K562 (cell line): ENCODE results near the gene GNRH2. TPM values are rescaled to one million over a fixed set of nuclear protein-coding genes. Genes with fewer than 3 reads are reported as not detected.

ENCODE experiments used
- ATAC-seq: fragments of 200-7000 bp; cut with Tn5 transposase; 3 replicates; pipeline ENCODE4 v1.9.1; 2020; ENCODE audit warnings: moderate library complexity
- BruUV-seq: library from RNA; stranded (reverse); fragments of 400-500 nt; replicated peaks from 2 replicates; lab custom pipeline; 2021; lab: Mats Ljungman, UMichigan
- CTCF ChIA-PET: fragments of 300-600 bp; formaldehyde crosslinking; extraction: SDS; loops from one replicate; lab custom pipeline; 2021; ENCODE audit warnings: low intra/inter-chr PET ratio; lab: Yijun Ruan, JAX
- POLR2A ChIA-PET: fragments of 300-600, 350-650 bp; sonication (Branson Sonifier 250); formaldehyde crosslinking; extraction: SDS; loops from one replicate; lab custom pipeline; 2021; ENCODE audit warnings: antibody characterized with exemption, inconsistent platforms; lab: Yijun Ruan, JAX
- DNase-seq, 4 experiments: peaks; one replicate each; pipeline versions ENCODE4 v3.0.0 to v3.0.0-alpha.2; 2011 to 2018; ENCODE audit warnings: low spot score in 3 of 4, mixed read lengths in 3 of 4; ENCODE audit errors: extremely low read depth in 1 of 4
- FAIRE-seq: peaks from 2 replicates; lab custom pipeline; 2011; peaks lifted over from hg19 to GRCh38; lab: Jason Lieb, UNC
- H2AFZ ChIP-seq: 2 replicates; pipeline ENCODE4 v1.6.0; 2011; ENCODE audit warnings: low read depth, low read length, control low read depth, inconsistent platforms
- H3K27ac ChIP-seq: fragments of 200-600 bp; 3 replicates; pipeline ENCODE4 v1.8.0; 2011; ENCODE audit warnings: low read depth, mild to moderate bottlenecking, control low read depth, inconsistent platforms, low read length, moderate library complexity, mixed read lengths; ENCODE audit errors: extremely low read depth
- H3K27me3 ChIP-seq, 2 experiments: fragments of 300-600 bp in 1 of 2; 2 replicates in 1 of 2; 3 replicates in 1 of 2; pipeline versions ENCODE4 v1.6.0 to v1.8.0; 2011; ENCODE audit warnings: inconsistent platforms in 2 of 2, low read length in 2 of 2, mild to moderate bottlenecking in 1 of 2, mixed read lengths in 1 of 2, moderate library complexity in 1 of 2; ENCODE audit not compliant: control insufficient read depth in 2 of 2, insufficient read depth in 2 of 2
- H3K36me3 ChIP-seq: fragments of 300-600 bp; 3 replicates; pipeline ENCODE4 v1.8.0; 2011; ENCODE audit warnings: mild to moderate bottlenecking, low read length, inconsistent platforms; ENCODE audit not compliant: control insufficient read depth, insufficient read depth
- H3K4me1 ChIP-seq, 2 experiments: fragments of 200-600 bp in 1 of 2; replicated peaks in 1 of 2; 2 replicates in 1 of 2; 3 replicates in 1 of 2; pipeline versions ENCODE4 v1.5.1 to v1.8.0; 2011; ENCODE audit warnings: inconsistent platforms in 2 of 2, low read length in 2 of 2, mild to moderate bottlenecking in 1 of 2, mixed read lengths in 1 of 2, moderate library complexity in 1 of 2; ENCODE audit not compliant: control insufficient read depth in 2 of 2, insufficient read depth in 2 of 2
- H3K4me2 ChIP-seq: 2 replicates; pipeline ENCODE4 v1.6.1; 2011; ENCODE audit warnings: low read length, control low read depth, inconsistent platforms, mixed read lengths; ENCODE audit not compliant: insufficient read depth
- H3K4me3 ChIP-seq: fragments of 200-600 bp; sonication (generic), shearing (Covaris generic); 2 replicates; pipeline ENCODE4 v1.5.1; 2016; ENCODE audit warnings: control low read depth, inconsistent platforms
- H3K79me2 ChIP-seq: fragments of 200-600 bp; 3 replicates; pipeline ENCODE4 v1.8.0; 2011; ENCODE audit warnings: low read length, inconsistent platforms; ENCODE audit not compliant: control insufficient read depth, insufficient read depth
- H3K9ac ChIP-seq, 2 experiments: 2 replicates each; pipeline versions ENCODE4 v1.6.0 to v1.6.1; 2011; ENCODE audit warnings: low read depth in 2 of 2, low read length in 2 of 2, control low read depth in 1 of 2, inconsistent platforms in 1 of 2, mild to moderate bottlenecking in 1 of 2, mixed read lengths in 1 of 2; ENCODE audit not compliant: insufficient read depth in 1 of 2
- H3K9me1 ChIP-seq: one replicate; pipeline ENCODE4 v1.6.0; 2011; ENCODE audit warnings: inconsistent platforms, mild to moderate bottlenecking, low read length, moderate library complexity; ENCODE audit not compliant: control insufficient read depth, insufficient read depth
- H3K9me3 ChIP-seq: replicated peaks from 2 replicates; pipeline ENCODE4 v1.5.1; 2011; ENCODE audit warnings: low read depth, low read length, inconsistent platforms; ENCODE audit not compliant: control insufficient read depth, insufficient read depth
- H4K20me1 ChIP-seq: replicated peaks from 2 replicates; pipeline ENCODE4 v1.6.1; 2011; ENCODE audit warnings: low read length, inconsistent platforms, mixed read lengths; ENCODE audit not compliant: control insufficient read depth, insufficient read depth
- ARID2 ChIP-seq: fragments of 450-650 bp; IDR thresholded peaks from 2 replicates; pipeline ENCODE4 v1.6.1; 2017; ENCODE audit warnings: antibody characterized with exemption, mild to moderate bottlenecking
- WHSC1 ChIP-seq: IDR thresholded peaks from one replicate; pipeline ENCODE4 v1.6.1; 2012; ENCODE audit warnings: low read length, control low read depth, inconsistent platforms
- ZBTB7A ChIP-seq: IDR thresholded peaks from 2 replicates; pipeline ENCODE4 v1.6.1; 2011; ENCODE audit warnings: low read depth, mild to moderate bottlenecking, low read length, moderate library complexity, borderline replicate concordance; ENCODE audit not compliant: control insufficient read depth
- ZFX ChIP-seq: sonication (generic); formaldehyde crosslinking; IDR thresholded peaks from 2 replicates; pipeline ENCODE4 v1.8.0; 2022; ENCODE audit warnings: mild to moderate bottlenecking, missing genetic modification reagents, moderate library complexity
- WGBS: fragments of 100-300 bp; shearing (Covaris generic); methylation state at CpG from one replicate; pipeline ENCODE4 v1.1.6; 2016; ENCODE audit warnings: low coverage, mixed read lengths; ENCODE audit not compliant: insufficient coverage; ENCODE audit errors: missing lambda C conversion rate; 5-methylcytosine and 5-hydroxymethylcytosine counted together
- in situ Hi-C: fragments of 300-500 bp; cut with MboI; formaldehyde crosslinking; loops from 4 replicates; pipeline ENCODE4 v1.15.0; 2018; ENCODE audit warnings: inconsistent platforms, mixed read lengths
- intact Hi-C: fragments of 100-400 bp; cut with micrococcal nuclease; formaldehyde crosslinking; loops from 2 replicates; pipeline ENCODE4 v1.14.2; 2022
- polyA plus RNA-seq, 8 experiments: library from polyadenylated mRNA; depleted of rRNA in 4 of 8; stranded (reverse) in 5 of 8; unstranded in 3 of 8; fragments of >200 nt; fragmentation: Nextera tagmentation in 2 of 8; fragmentation: Illumina TruSeq in 1 of 8; extraction: Ambion mirVana in 2 of 8; extraction: Trizol in 1 of 8; gene quantifications; 2 replicates each; pipeline versions ENCODE4 v1.2.1 to v1.2.3, GENCODE V29; 2011 to 2014; ENCODE audit warnings: inconsistent platforms in 1 of 8, missing spikeins in 1 of 8
- total RNA-seq, 7 experiments: library from RNA; depleted of rRNA in 6 of 7; stranded (reverse); fragments of >200 nt in 6 of 7; fragmentation: Illumina TruSeq in 2 of 7; extraction: Trizol in 2 of 7; gene quantifications; 2 replicates each; pipeline versions ENCODE4 v1.2.1 to v1.2.3, GENCODE V29; 2011 to 2021; ENCODE audit warnings: low replicate concordance in 1 of 7
- TF ChIP-seq, protein P1 (sequence below): sonication (generic); formaldehyde crosslinking; IDR thresholded peaks from 2 replicates; pipeline ENCODE4 v1.8.1; 2023; ENCODE audit warnings: mild to moderate bottlenecking, missing genetic modification reagents

GNRH2 gene
- total and polyA plus RNA-seq, 9 of the 15 experiments (the other 6 are each of a cell fraction or from before 2014, with no cell fraction given), result 0.11 to 0.50 (median 0.24) TPM; not detected in 5

GRCh38 chr20:3084283-3084985 lies 41.0 kb downstream of the GNRH2 start, which contains the start of gene AVP:
Gene AVP (minus strand): TSS chr20:3084724. CDS start chr20:3084674, 50 bp downstream.
- BruUV-seq, result no TSS peak
- Histone ChIP-seq H3K9me3 (no peaks in the 10 kb centered on the region), H3K4me3 (no peak within 1 kb of the TSS), H2AFZ (no peak within 1 kb of the TSS), H3K79me2 (no peaks in the 10 kb centered on the region), H3K36me3 (no peaks in the 10 kb centered on the region), H4K20me1 (no peaks in the 10 kb centered on the region), H3K27ac (no peak within 1 kb of the TSS), H3K4me2 (no peak within 1 kb of the TSS), H3K4me1 (peaks cover 0 to 28% of the 10 kb centered on the region in 2 experiments; a peak in 3 of 5 replicates), H3K9me1 (peaks cover 3% of the 10 kb centered on the region), H3K9ac (peak within 1 kb of the TSS in 1 of 2 experiments; percentile 68; a peak in 1 of 4 replicates), H3K27me3 (no peaks in the 10 kb centered on the region)
- TF ChIP-seq ZFX, result peak; percentile 24; the same call in 1 of the 2 replicates
- TF ChIP-seq ARID2, result no peak
- TF ChIP-seq WHSC1, result no peak
- TF ChIP-seq, protein P1, sequence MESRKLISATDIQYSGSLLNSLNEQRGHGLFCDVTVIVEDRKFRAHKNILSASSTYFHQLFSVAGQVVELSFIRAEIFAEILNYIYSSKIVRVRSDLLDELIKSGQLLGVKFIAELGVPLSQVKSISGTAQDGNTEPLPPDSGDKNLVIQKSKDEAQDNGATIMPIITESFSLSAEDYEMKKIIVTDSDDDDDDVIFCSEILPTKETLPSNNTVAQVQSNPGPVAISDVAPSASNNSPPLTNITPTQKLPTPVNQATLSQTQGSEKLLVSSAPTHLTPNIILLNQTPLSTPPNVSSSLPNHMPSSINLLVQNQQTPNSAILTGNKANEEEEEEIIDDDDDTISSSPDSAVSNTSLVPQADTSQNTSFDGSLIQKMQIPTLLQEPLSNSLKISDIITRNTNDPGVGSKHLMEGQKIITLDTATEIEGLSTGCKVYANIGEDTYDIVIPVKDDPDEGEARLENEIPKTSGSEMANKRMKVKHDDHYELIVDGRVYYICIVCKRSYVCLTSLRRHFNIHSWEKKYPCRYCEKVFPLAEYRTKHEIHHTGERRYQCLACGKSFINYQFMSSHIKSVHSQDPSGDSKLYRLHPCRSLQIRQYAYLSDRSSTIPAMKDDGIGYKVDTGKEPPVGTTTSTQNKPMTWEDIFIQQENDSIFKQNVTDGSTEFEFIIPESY (CRISPR knock-in tag), result peak; percentile 97
- 0 out of 2 replicates have a peak, but pooled peaks have one; percentile 27 for TF ChIP-seq ZBTB7A
- FAIRE-seq, result no peak
- in situ Hi-C loops, result no loop called here
- intact Hi-C loops, result no loop called here
- DNase-seq, result peak in 3 of 4 experiments; percentile 27 to 62 (median 46)
- 58% methylated on average over 14 of the region's 28 CpGs for WGBS
- POLR2A ChIA-PET, result no interaction called here
- CTCF ChIA-PET, result no interaction called here
- peak; percentile 43 for ATAC-seq
